ENCODE measurements around the gene FSHR.

- no peak for TF ChIP-seq CTCF (IDR thresholded peaks at IDR 0.05; ENCODE audit: insufficient read depth, low read length)
- no peak for TF ChIP-seq POLR2AphosphoS5 (IDR thresholded peaks at IDR 0.05; ENCODE audit: low read depth)
- TF ChIP-seq REST (IDR thresholded peaks at IDR 0.05; ENCODE audit: insufficient replicate concordance, low read depth), result no peak
Observed at GRCh38 chr2:48978131-48978530, 176.2 kb downstream of the FSHR start.

Data from HL-60 (cell line).